HG03196 (cell line): ENCODE measurements around the gene KSR2.

Experiments
- ATAC-seq: cut with Tn5 transposase; IDR thresholded peaks from one replicate; pipeline ENCODE4 v1.9.1; 2021; ENCODE audit not compliant: unreplicated experiment

KSR2 gene

DNA sequence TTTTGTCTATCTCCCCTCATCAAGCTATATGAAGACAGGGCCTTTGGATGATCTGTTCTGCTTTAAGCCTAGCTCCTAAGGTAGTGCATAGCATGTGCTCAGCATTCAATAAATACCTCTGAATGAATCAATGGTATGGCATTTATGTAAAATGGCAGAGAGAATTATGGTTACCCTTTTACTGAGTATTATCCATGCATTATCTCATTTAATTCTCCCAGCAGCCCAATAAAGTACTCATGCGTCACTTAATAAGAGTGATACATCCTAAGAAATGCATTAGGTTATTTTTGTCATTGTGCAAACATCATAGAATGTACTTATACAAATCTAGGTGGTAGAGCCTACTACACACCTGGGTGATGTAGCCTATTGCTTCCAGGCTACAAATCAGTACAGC, 269.7 kb downstream of the KSR2 start:
- no peak for ATAC-seq

DNA sequence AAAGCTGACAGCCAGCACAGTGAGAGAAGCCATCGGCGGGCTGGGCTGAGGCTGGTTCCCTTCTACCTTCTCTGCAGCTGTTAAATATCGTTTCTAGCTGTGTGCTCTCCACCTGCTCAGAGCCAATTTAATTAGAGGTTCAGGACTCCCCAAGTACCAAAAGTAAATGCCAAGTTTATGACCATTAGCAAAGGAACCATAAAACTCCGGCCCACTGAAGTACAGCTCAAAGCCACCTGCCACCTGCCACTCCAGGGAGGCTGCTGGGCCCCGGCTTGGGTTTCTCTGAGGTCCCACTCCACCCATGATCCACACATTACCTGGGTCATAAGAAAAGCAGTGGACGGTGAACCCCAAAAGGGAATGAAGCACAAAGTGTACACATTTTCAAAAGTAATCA, 272.8 kb downstream of the KSR2 start:
- ATAC-seq: no peak

DNA sequence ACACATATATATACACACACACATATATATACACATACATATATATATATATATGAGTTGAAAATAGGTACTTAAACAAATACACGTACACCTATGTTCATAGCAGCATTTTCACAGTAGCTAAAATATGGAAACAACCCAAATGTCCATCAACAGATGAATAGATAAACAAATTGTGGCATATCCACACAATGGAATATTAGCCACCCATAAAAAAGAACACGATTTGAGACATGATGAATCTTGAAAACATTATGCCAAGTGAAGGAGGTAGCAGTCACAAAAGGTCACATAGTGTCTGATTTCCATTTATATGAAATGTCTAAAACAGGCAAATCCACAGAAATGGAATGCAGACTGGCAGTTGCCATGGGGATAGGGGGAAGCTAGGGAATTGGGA, 276.3 kb downstream of the KSR2 start:
- ATAC-seq: no peak

DNA sequence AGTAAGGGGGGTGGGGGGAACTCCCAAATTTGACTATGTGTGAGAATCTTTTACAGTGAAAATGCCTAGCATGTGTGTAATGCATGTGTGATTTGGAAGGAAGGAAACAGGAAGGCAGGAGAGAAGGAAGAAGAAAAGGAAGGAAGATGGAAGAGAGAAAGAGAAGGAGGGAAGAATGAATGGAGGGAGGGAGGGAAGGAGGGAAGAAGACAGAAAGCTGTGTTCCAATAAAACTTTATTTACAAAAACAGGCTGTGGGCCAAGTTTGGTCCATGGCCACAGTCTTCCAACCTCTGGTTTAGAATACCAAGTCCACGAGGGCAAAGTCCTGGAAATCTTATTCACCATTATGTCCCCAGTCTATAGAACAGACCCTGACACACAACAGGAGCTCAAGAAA, 278.9 kb downstream of the KSR2 start:
- no peak for ATAC-seq

DNA sequence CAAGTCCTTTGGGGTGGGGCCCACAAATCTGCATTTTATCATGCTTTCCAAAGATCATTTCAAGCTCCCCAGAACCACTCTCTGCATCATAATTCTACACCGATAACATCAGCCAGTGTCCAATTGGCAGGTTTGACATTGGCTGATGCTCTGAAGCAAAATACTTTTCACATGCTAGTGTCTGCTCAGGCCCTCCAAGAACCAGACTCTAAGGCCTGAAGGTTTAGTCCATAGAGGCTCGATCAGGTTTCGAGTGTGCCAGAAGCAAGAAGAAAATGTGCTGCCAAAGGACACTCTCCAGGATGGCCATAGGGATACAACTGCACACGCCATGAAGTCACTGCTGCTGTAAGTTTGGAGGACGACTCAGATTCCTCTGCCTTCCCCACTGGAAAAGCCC, 280.3 kb downstream of the KSR2 start:
- no peak for ATAC-seq

DNA sequence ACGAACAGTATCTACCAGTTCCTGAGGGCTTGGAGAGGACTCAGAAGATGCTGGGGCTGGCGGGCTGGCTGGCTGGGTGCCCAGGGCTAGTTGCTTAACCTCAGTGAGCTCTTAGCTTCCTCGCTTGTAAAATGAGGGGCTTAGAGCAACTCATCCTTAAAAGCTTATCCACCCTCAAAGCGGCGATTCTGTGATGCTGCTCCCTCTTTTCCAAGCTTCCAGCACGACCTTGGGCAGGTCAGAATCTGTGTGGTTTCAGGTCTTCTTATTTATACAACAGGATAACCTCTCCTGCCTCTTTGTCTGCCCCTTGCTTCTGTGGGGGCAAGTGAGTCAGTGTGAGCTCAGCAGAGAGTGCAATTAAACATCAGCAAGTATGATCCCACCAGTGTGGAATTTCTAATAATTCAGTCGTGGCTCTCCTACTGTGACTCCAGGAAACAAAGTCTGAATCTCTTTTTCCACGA, 281.8 kb downstream of the KSR2 start:
- no peak for ATAC-seq

DNA sequence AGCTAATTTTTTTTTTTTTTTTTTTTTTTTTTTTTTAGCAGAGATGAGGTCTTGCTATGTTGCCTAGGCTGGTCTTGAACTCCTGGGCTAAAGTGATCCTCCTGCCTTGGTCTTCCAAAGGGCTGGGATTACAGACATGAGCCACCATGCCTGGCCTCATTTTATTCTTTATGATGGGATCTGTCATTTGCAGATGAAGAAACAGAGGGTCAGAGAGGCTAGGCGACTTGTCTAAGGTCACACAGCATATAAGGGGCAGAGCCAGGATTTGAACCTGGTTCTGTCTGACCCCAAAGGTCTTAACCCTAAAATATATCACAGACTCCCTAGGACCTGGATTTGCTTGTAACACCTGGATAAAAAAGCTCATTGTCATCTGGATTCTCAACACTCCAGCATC, 282.6 kb downstream of the KSR2 start:
- ATAC-seq: no peak

DNA sequence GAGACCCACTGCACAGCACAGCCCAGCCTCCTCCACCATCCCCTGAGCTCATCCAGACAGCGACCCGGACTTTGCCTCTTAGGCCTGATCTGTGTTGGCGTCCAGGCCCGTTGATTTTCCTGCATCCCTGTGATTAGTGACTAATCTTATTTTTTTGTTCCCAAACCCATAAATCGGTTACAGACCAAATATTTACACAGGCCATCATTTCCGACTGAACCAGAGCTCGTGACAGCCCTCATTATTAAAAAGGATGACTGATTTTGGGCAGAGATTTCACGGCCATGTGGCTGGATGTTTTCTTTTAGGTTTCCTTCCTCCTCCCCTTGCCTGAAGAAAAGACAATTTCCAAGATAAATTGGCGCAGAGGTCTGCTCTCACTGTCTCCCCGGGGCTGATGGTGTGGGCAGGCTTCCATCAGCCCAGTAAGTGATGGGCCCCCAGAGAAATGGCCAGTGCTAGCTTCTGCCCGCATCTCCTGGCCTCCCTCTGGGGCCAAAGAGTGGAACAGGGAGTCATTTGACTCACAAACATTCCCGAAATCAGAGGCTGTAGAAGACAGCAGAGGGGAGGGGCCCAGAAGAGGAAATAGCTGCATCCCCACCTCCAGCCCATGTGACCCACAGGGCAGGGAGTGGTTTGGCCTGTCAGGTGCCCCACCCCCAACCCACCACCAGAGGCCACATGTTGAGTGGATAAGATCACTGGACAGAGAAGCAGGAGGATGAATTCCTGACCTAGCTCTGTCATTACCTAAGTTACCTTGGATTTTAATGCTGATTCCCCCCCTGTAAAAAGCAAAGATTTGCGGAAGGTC, 283.5 kb downstream of the KSR2 start:
- ATAC-seq: no peak

DNA sequence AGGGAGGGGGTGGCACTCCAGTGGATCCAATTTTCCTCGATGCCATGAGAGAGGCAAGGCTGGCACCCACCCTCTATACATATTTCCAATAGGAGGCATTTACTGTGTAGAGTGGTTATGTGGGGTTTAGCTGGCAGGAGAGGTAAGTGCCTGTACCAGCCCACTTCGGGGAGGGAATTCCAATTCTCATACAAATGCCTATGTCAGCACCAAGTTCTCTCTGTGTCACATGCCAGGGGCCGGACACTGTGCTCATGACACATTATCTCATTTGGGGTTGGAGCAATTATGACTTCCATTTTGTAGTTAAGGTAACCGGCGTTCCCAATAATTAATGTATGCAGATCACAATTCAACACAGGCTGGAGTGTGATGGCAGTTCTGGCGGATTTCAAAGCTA, 284.3 kb downstream of the KSR2 start:
- ATAC-seq: no peak

DNA sequence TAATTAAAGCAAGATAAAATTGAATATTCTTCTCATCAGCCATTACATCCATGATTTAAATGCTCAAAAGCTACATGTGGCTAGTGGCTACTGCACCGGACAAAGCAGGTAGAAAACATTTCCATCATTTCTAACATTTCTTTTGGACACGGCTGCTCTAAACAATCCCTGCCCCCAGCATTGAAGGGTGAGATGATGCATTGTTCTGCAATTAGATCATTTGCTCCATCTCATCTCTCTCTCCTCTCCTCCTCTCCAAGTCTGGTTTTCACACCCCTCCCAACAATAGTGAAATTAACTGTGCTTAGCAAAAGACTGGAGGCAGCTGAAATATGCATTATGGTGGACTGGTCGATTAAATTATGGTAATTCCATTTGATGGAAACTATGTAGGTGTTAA, 288.5 kb downstream of the KSR2 start:
- no peak for ATAC-seq

DNA sequence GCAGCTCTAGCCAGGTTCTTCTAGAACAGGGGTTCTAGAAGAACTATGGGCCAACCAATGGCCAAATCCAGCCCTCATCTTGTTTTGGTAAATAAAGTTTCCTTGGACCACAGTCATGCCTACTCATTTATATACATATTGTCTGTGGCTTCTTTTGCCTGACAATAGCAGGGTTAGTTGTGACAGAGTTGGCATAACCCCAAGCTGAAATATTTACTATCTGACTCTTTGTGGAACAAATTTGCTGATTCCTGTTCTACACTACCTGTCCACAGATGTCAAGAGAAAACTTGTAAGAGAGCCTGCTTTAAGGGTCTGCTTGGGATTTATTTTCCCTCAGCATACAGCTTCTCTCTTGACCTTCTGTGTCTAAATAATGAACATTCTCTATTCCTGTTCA, 289.0 kb downstream of the KSR2 start:
- no peak for ATAC-seq

DNA sequence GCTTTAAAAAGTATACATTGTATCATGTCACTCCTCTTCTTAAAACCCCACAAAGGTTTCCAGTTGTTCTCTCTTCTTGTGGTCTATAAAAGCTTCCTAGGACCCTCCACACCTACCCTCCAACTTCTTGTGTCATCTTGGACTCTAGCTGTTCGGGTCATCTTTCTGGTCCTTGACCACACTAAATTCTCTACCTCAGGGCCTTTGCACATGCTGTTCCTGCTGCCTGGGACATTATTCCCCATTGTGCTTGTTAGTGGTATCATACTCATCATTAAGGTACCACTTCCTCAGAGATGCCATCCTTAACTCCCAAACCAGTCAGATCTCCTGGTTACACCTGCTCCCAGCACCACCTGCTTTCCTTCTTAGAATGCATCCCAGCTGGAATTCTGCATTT, 294.0 kb downstream of the KSR2 start:
- ATAC-seq: no peak

DNA sequence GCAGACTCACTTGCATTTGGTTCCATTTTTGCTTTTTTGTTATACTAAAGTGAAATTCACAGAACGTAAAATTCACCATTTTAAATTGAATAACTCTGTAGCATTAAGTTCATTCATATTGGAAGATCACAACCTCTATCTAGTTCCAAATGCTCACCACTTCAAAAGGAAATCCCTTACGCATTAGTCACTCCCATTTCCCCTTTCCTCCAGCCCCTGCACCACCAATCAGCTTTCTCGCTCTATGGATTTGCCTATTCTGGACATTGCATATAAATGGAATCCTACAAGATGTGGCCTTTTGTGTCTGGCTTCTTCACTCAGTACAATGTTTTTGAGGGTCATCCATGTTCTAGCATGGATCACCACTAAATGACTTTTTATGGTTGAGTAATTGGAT, 294.5 kb downstream of the KSR2 start:
- no peak for ATAC-seq

DNA sequence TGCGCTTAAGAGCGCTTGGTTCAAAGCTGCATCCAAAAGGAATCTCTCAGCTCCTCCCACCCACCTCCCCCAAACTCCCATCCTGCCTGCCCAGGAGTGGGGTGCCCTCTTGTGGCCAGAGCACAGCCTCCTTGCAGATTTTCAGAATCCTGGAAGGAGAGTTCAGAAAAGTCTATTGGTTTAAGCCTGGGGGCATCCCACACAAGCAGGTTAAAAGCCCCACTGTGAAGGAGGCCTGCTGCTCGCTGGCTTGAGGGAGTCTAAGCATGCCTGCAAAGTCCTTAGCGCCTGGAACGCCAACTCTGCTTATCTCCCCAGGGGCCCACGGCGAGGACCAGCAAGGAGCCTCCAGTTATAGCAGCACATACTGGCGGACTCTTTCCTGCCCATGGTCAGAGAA, 297.1 kb downstream of the KSR2 start:
- no peak for ATAC-seq

DNA sequence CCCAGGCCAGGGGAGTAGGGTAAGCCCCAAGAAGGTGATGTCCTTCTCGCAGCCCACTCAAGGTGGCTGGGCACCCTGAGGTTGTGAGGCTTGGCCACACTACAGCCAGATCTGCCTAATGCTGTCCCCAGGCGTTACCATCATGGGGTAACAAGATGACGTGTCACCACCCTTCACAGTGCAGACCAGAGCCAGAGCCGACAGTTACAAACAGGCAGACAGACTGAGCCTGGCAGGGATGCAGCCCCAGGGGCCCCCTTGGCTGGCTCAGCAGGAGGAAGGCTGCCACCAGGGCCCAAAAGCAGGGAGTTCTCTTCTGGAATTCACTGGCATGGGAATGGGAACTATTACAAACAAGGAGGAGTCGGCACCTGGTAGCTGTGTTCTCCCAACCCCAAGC, 304.6 kb downstream of the KSR2 start:
- no peak for ATAC-seq

DNA sequence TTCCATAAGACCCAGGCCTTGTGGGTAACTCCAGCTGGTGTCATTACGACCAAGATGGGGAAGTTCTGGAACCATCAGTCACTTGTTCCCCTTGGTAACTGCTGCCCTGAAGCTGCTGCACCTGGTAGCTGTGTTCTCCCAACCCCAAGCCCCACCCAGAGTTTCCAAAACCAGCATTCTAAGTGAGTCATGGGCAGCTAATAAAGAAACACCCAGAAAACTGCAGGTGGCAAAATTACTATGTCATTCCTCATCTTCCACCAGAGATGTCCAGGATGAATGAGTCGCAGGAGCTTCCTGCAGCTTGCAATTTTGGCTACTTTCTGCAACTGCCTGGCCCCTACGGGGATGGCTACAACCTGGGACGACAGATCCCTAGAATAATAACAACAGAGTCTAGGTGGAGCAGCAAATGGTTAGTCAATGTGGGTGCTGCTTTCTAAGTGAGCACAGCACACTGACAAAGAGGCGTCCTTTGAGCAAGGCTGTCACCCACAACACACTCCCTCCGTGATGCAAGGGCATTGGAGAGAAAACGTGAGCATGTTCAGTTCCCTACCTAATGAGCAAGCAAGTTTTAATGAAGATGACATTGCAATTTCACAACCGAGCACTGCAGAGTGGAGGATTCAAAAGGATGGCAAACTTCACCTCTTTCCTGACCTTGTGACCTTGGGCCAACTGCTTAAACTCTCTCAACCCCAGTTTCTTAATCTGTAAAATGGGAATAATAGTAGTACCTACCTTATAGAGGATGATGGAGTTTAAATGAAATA, 306.0 kb downstream of the KSR2 start:
- ATAC-seq: no peak

DNA sequence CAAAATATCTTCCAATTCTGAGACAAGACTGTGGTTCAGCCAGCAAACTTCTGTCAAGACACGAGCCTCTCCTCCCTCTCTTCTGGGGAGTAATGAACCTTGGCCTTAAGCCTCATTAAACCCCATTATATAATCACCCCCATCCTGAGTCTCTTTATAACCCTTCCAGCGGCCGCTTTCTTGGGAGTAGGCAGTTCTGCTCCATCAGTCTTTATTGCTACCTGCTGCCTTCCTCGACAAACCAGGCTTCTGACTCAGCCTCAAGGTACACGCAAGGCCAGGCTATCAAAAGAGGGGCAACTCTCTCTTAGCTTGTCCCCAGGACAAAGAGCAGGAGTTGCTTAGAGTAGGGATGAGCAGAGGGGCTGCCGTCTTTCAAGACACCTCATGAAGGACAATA, 306.6 kb downstream of the KSR2 start:
- no peak for ATAC-seq

DNA sequence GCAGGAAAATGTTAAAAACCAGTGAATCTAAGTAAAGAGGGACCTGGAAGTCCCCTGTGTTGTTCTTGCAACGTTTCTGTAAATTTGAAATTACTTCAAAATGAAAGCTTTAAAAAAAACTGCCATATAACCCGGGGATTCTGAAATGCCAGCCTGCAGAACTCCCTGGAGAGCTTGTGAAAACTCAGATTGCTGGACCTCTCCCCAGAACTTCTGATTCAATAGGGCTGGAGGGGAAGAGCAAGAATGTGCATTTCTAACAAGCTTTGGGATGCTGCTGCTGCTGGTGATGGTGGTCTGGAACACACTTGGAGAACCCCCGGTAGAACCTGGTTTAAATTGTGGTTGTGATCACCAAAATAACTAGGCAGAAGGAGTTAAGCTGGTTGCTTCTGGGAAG, 307.3 kb downstream of the KSR2 start:
- no peak for ATAC-seq

DNA sequence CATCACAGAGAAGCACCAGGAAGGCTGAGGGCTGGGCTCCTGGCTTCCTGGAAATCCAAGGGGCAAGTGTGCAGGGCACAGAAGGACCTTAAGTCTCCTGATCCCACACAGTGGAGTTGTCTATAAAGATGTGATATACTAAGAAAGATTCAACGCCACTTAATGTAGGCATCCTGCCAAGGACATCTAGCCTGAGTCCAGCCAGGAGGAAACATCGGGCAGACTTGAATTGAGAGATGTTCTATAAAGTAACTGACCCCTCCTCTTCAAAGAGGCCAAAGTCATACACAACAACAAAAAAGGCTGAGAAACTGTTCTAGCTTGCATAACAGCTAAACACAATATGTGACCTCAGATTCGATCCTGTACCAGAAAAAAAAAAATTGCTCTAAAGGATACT, 307.9 kb downstream of the KSR2 start:
- no peak for ATAC-seq

DNA sequence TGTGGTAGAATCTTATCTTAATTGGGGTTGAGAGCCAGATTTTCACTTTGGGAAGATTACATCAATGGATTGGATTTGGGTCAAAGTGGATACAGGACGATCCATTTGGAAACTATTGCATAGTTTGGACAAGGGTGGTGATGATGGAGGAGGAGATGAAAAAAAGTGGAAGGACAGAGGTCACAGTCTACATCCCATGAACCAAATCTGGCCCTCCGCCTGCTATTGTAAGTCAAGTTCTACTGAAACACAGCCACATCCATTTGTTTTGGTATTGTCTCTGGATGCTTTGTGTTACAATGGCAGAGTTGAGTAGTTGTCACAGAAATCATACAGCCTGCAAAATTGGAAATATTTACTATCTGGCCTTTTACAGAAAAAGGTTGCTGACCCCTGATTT, 310.6 kb downstream of the KSR2 start:
- ATAC-seq: no peak

DNA sequence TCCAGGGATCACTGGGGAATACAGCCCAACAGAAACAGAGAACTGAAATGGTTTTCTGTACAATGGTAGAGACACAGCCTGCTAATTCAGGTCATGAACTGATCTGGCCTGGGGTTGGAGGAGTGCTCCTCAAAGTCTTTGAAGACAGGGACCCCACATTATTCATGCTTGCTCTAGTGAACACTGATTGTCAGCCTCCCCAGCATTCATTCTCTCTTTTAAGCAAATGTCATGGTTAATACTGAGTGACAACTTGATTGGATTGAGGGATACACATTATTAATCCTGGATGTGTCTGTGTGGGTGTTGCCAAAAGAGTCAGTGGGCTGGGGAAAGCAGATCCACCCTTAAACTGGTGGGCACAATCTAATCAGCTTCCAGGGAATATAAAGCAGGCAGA, 319.0 kb downstream of the KSR2 start:
- ATAC-seq: no peak

DNA sequence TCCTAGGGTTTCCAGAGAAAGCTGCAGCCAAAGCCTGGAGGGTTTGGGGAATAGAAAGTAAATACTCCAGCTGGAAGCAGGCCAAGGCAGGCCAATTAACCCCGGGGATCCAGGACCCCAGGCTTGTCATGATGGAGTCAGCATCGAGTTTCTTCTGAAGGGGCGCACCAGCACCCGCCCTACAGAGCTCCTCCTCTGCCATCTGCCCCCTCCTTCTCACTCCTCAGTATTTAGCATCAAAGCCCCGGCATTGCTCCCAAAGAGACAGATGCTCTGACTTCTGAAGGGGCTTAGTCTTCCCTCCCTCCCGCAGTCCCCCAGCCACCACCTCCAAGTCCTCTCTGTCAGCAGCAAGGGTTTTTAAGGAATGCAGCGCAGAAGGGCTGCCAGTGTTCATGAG, 322.3 kb downstream of the KSR2 start:
- ATAC-seq: no peak

DNA sequence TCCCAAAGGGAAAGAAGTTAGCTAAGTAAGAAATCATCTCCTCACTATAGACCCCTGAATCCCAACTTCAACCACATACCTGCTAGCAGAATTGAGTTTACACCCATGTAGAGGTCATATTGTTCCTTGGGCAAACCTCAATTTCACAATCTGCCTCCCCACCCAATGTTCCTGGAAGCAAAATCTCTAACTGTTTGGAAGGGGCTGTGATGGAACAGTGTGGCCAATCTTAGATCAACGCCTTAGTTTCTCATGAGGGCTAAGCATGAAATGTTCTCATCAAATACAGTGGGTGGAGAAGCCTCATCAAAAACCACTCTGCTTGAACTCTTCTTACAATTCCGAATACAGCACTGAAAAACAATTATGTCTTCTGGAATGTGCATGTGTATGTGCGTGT, 323.3 kb downstream of the KSR2 start:
- no peak for ATAC-seq
